WTC11 (cell line): ENCODE measurements around the gene SLC22A31. TPM values are rescaled to one million over a fixed set of nuclear protein-coding genes. Genes with fewer than 3 reads are reported as not detected.

ENCODE experiments used
- ATAC-seq: fragments of 200-7000 bp; cut with Tn5 transposase; 2 replicates; pipeline ENCODE4 v1.10.0; 2021; ENCODE audit warnings: mild to moderate bottlenecking, moderate library complexity
- CTCF ChIA-PET: fragments of 300-600 bp; sonication (Branson Sonifier 250); formaldehyde crosslinking; loops from one replicate; lab custom pipeline; 2021; ENCODE audit warnings: antibody characterized with exemption; lab: Charles Lee
- POLR2A ChIA-PET: fragments of 350-600 bp; sonication (Branson Sonifier 250); formaldehyde crosslinking; loops from one replicate; lab custom pipeline; 2021; ENCODE audit warnings: antibody characterized with exemption; lab: Charles Lee
- DNase-seq: peaks from one replicate; pipeline ENCODE4 v3.0.0; 2021; ENCODE audit warnings: low spot score
- H3K27ac Mint-ChIP-seq: 2 replicates; pipeline ENCODE4 v1.8.0; 2021; ENCODE audit warnings: mixed read lengths
- H3K27me3 Mint-ChIP-seq: 2 replicates; pipeline ENCODE4 v1.8.0; 2021; ENCODE audit warnings: low read depth, mild to moderate bottlenecking, moderate library complexity, mixed read lengths
- H3K36me3 Mint-ChIP-seq: 2 replicates; pipeline ENCODE4 v1.8.0; 2021; ENCODE audit warnings: mixed read lengths
- H3K4me1 Mint-ChIP-seq: 2 replicates; pipeline ENCODE4 v1.8.0; 2022; ENCODE audit warnings: mixed read lengths
- H3K4me3 Mint-ChIP-seq: 2 replicates; pipeline ENCODE4 v1.8.0; 2021; ENCODE audit warnings: mild to moderate bottlenecking, moderate library complexity, mixed read lengths
- H3K9me3 Mint-ChIP-seq: 2 replicates; pipeline ENCODE4 v1.8.0; 2021; ENCODE audit warnings: mixed read lengths
- ESRRA ChIP-seq: sonication (generic); formaldehyde crosslinking; IDR thresholded peaks from 2 replicates; pipeline ENCODE4 v1.8.1; 2022; ENCODE audit warnings: mild to moderate bottlenecking, missing genetic modification reagents, borderline replicate concordance
- FOXJ3 ChIP-seq: sonication (generic); formaldehyde crosslinking; IDR thresholded peaks from 2 replicates; pipeline ENCODE4 v1.9.0; 2021; ENCODE audit warnings: missing genetic modification reagents, mild to moderate bottlenecking, borderline replicate concordance
- GRHL2 ChIP-seq: fragments of 250-450 bp; sonication (Bioruptor Pico); IDR thresholded peaks from 2 replicates; pipeline ENCODE4 v1.8.0; 2022; ENCODE audit warnings: mild to moderate bottlenecking, moderate library complexity; ENCODE audit not compliant: insufficient replicate concordance, severe bottlenecking
- IRF2 ChIP-seq: sonication (generic); formaldehyde crosslinking; IDR thresholded peaks from 2 replicates; pipeline ENCODE4 v1.8.0; 2022; ENCODE audit warnings: low read depth, missing genetic modification reagents, borderline replicate concordance
- MYBL2 ChIP-seq: sonication (generic); formaldehyde crosslinking; IDR thresholded peaks from 2 replicates; pipeline ENCODE4 v1.8.1; 2023; ENCODE audit warnings: mild to moderate bottlenecking, moderate library complexity, missing genetic modification reagents
- NFATC4 ChIP-seq: fragments of 250-450 bp; sonication (Bioruptor Pico); IDR thresholded peaks from 2 replicates; pipeline ENCODE4 v1.9.0; 2021; ENCODE audit warnings: mild to moderate bottlenecking
- OVOL2 ChIP-seq: fragments of 250-450 bp; sonication (Bioruptor Pico); IDR thresholded peaks from 2 replicates; pipeline ENCODE4 v1.9.0; 2021; ENCODE audit warnings: mild to moderate bottlenecking, borderline replicate concordance
- PRRX2 ChIP-seq: fragments of 250-450 bp; sonication (Bioruptor Pico); IDR thresholded peaks from 2 replicates; pipeline ENCODE4 v1.8.0; 2021; ENCODE audit warnings: mild to moderate bottlenecking
- SMAD3 ChIP-seq: sonication (generic); formaldehyde crosslinking; IDR thresholded peaks from 2 replicates; pipeline ENCODE4 v1.8.0; 2022; ENCODE audit warnings: missing genetic modification reagents, mild to moderate bottlenecking, borderline replicate concordance
- SP1 ChIP-seq: sonication (generic); formaldehyde crosslinking; conservative IDR thresholded peaks from 2 replicates; pipeline ENCODE4 v1.8.1; 2022; ENCODE audit warnings: missing genetic modification reagents
- ZNF121 ChIP-seq: sonication (generic); formaldehyde crosslinking; IDR thresholded peaks from 2 replicates; pipeline ENCODE4 v1.8.0; 2023; ENCODE audit warnings: missing genetic modification reagents
- ZNF138 ChIP-seq: sonication (generic); formaldehyde crosslinking; conservative IDR thresholded peaks from 2 replicates; pipeline ENCODE4 v1.8.1; 2022; ENCODE audit warnings: mild to moderate bottlenecking, moderate library complexity, missing genetic modification reagents
- ZNF317 ChIP-seq: sonication (generic); formaldehyde crosslinking; IDR thresholded peaks from 2 replicates; pipeline ENCODE4 v1.8.1; 2023; ENCODE audit warnings: low read depth, mild to moderate bottlenecking, moderate library complexity, missing genetic modification reagents, borderline replicate concordance
- total RNA-seq: library from RNA; stranded (reverse); gene quantifications from 3 replicates; pipeline ENCODE4 v1.2.3, GENCODE V29; 2021
- TF ChIP-seq, protein P1 (sequence below): fragments of 200-600 bp; IDR thresholded peaks from 2 replicates; pipeline ENCODE4 v1.8.0; 2022; ENCODE audit warnings: antibody characterized with exemption
- TF ChIP-seq, protein P2 (sequence below): sonication (generic); formaldehyde crosslinking; IDR thresholded peaks from 2 replicates; pipeline ENCODE4 v1.8.1; 2023; ENCODE audit warnings: mild to moderate bottlenecking, missing genetic modification reagents, borderline replicate concordance
- TF ChIP-seq, protein P3 (sequence below): fragments of 250-450 bp; sonication (Bioruptor Pico); conservative IDR thresholded peaks from 2 replicates; pipeline ENCODE4 v1.9.0; 2021; ENCODE audit warnings: mild to moderate bottlenecking
- TF ChIP-seq, protein P4 (sequence below): sonication (generic); formaldehyde crosslinking; IDR thresholded peaks from 2 replicates; pipeline ENCODE4 v1.8.1; 2022; ENCODE audit warnings: mild to moderate bottlenecking, missing genetic modification reagents, moderate library complexity, borderline replicate concordance
- TF ChIP-seq, protein P5 (sequence below): sonication (generic); formaldehyde crosslinking; IDR thresholded peaks from 2 replicates; pipeline ENCODE4 v1.8.1; 2022; ENCODE audit warnings: mild to moderate bottlenecking, moderate library complexity, missing genetic modification reagents
- TF ChIP-seq, protein P6 (sequence below): sonication (generic); formaldehyde crosslinking; IDR thresholded peaks from 2 replicates; pipeline ENCODE4 v1.8.1; 2023; ENCODE audit warnings: mild to moderate bottlenecking, missing genetic modification reagents

The SLC22A31 gene
- total RNA-seq, 1 experiment from 2014 or later: 12.1 TPM

DNA sequence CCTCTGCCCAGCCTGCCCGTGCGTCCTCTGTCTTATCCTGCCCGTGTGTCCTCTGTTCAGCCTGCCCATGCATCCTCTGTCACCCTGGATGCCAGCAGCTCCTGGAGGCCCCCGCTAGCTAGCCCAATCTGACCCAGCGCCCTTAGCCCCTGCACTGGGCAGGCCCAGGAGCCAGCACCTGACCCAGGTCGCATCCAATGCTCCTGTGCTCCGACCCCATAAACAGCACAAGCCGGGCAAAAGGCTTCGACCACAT lies 15.7 kb downstream of the SLC22A31 start (continued):
- TF ChIP-seq, protein P1, sequence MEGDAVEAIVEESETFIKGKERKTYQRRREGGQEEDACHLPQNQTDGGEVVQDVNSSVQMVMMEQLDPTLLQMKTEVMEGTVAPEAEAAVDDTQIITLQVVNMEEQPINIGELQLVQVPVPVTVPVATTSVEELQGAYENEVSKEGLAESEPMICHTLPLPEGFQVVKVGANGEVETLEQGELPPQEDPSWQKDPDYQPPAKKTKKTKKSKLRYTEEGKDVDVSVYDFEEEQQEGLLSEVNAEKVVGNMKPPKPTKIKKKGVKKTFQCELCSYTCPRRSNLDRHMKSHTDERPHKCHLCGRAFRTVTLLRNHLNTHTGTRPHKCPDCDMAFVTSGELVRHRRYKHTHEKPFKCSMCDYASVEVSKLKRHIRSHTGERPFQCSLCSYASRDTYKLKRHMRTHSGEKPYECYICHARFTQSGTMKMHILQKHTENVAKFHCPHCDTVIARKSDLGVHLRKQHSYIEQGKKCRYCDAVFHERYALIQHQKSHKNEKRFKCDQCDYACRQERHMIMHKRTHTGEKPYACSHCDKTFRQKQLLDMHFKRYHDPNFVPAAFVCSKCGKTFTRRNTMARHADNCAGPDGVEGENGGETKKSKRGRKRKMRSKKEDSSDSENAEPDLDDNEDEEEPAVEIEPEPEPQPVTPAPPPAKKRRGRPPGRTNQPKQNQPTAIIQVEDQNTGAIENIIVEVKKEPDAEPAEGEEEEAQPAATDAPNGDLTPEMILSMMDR: no peak
- no peak for TF ChIP-seq SP1 (CRISPR knock-in tag)
- TF ChIP-seq GRHL2: no peak
- TF ChIP-seq, protein P2, sequence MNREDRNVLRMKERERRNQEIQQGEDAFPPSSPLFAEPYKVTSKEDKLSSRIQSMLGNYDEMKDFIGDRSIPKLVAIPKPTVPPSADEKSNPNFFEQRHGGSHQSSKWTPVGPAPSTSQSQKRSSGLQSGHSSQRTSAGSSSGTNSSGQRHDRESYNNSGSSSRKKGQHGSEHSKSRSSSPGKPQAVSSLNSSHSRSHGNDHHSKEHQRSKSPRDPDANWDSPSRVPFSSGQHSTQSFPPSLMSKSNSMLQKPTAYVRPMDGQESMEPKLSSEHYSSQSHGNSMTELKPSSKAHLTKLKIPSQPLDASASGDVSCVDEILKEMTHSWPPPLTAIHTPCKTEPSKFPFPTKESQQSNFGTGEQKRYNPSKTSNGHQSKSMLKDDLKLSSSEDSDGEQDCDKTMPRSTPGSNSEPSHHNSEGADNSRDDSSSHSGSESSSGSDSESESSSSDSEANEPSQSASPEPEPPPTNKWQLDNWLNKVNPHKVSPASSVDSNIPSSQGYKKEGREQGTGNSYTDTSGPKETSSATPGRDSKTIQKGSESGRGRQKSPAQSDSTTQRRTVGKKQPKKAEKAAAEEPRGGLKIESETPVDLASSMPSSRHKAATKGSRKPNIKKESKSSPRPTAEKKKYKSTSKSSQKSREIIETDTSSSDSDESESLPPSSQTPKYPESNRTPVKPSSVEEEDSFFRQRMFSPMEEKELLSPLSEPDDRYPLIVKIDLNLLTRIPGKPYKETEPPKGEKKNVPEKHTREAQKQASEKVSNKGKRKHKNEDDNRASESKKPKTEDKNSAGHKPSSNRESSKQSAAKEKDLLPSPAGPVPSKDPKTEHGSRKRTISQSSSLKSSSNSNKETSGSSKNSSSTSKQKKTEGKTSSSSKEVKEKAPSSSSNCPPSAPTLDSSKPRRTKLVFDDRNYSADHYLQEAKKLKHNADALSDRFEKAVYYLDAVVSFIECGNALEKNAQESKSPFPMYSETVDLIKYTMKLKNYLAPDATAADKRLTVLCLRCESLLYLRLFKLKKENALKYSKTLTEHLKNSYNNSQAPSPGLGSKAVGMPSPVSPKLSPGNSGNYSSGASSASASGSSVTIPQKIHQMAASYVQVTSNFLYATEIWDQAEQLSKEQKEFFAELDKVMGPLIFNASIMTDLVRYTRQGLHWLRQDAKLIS: no peak
- no peak for TF ChIP-seq IRF2 (CRISPR knock-in tag)
- TF ChIP-seq MYBL2 (CRISPR knock-in tag): no peak
- no peak for TF ChIP-seq ZNF317
- TF ChIP-seq SMAD3 (CRISPR knock-in tag): no peak
- TF ChIP-seq NFATC4: no peak
- no peak for TF ChIP-seq OVOL2

DNA sequence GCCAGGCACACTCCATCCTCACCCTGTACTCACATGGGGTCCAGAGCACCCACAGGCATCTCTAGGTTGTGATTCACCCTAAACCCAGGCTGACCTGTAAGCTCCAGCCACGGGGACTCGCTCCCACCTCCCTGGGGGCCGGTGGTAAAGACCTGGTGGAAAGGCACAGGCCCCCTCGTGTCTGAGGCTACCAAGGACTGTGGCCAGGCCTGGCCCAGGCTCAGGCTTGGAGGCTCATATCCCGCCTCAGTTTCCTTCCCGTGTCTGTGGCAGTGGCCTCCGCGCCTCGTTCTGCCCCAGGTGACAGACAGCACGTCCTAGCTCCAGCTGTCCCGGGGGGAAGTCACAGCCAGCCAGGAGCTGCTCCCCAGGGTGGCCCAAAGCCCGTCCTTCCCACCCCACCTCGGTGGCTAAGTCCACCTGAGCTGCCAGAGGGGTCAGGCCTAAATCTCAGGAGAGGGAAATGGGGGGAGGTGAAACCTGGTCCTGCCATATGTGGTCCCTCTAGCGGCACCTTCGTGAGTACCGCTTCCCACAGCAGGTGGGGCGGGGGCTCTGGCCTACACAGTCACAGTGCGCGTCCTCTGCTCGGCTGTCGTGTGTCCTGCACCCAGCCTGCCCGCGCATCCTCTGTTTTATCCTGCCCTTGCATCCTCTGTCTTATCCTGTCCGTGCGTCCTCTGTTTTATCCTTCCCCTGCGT lies 16.2 kb downstream of the SLC22A31 start:
- H3K4me3 Mint-ChIP-seq: no peak overlapping the region
- TF ChIP-seq ZNF138 (no peak), ZNF121 (CRISPR knock-in tag) (no peak), IRF2 (CRISPR knock-in tag) (no peak)
- TF ChIP-seq, protein P3, sequence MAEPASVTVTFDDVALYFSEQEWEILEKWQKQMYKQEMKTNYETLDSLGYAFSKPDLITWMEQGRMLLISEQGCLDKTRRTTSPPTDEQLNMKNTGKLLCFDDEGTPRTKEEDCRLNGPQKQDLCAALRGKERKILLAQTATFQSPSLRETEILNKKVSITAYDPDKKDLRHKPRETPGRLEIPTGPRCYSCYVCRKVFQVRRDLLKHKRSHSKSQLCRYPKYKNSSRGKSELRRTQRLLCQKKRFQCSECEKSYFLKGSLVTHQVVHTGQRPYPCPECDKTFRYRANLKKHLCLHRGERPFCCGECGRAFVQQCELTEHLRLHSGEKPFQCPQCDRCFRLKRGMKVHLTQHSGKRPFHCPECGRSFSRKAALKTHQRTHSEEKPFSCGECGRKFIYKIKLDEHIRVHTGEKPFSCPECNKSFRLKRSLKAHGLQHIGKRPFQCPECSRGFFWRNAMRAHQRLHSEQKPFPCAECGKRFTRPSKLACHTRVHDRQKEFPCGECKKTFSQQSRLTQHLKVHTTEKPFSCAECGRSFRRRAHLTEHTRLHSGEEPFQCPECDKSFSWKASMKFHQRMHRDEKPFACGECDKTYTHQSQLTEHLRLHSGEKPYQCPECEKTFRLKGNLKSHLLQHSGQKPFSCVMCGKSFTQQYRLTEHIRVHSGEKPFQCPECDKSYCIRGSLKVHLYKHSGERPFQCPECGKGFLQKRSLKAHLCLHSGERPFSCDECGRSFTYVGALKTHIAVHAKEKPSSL (CRISPR knock-in tag): no peak
- TF ChIP-seq, protein P4, sequence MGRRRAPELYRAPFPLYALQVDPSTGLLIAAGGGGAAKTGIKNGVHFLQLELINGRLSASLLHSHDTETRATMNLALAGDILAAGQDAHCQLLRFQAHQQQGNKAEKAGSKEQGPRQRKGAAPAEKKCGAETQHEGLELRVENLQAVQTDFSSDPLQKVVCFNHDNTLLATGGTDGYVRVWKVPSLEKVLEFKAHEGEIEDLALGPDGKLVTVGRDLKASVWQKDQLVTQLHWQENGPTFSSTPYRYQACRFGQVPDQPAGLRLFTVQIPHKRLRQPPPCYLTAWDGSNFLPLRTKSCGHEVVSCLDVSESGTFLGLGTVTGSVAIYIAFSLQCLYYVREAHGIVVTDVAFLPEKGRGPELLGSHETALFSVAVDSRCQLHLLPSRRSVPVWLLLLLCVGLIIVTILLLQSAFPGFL (CRISPR knock-in tag): no peak
- H3K36me3 Mint-ChIP-seq: no peaks in the 10 kb centered on the region
- no peaks in the 10 kb centered on the region for H3K4me1 Mint-ChIP-seq
- ATAC-seq (no peak; the same call in 1 of the 2 replicates), DNase-seq (no peak)
- ChIA-PET CTCF (interaction anchor here (2.9 to 3.1 kb wide), 2 partner anchors 10 to 17 kb away, joined by 9 to 12 read pairs; no protein-coding TSS in a partner anchor), POLR2A (no interaction called here)
- no peaks in the 10 kb centered on the region for H3K9me3 Mint-ChIP-seq
- peaks cover 2% of the 10 kb centered on the region; the same call in 1 of the 2 replicates for H3K27me3 Mint-ChIP-seq
- H3K27ac Mint-ChIP-seq: no peak overlapping the region; the same call in 1 of the 2 replicates

DNA sequence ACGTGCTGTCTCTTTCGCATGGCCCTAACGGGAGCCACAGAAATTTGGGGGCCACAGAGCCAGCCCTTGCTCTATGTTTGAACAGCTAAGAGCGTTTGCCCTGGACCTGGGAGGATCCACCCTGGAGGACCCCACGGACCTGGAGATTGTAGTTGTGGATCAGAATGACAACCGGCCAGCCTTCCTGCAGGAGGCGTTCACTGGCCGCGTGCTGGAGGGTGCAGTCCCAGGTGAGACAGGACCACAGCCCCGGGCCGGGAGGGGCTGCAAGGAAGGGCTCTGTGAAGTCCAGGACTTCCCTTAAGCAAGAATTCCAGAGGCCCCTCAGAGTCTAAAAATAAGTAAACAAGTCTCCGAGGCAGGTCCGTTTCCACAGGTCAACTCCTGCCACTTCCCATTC lies 16.9 kb downstream of the SLC22A31 start:
- ATAC-seq: peak; percentile 15; the same call in 1 of the 2 replicates
- Mint-ChIP-seq H3K36me3 (no peaks in the 10 kb centered on the region), H3K4me3 (no peak overlapping the region), H3K27ac (no peak overlapping the region), H3K27me3 (peaks cover 2% of the 10 kb centered on the region; the same call in 1 of the 2 replicates), H3K4me1 (no peaks in the 10 kb centered on the region), H3K9me3 (no peaks in the 10 kb centered on the region)
- ChIA-PET POLR2A (no interaction called here), CTCF (interaction anchor here (1.1 to 3.1 kb wide), 3 partner anchors 9 to 368 kb away, joined by 3 to 12 read pairs (median 9); no protein-coding TSS in a partner anchor)
- no peak for DNase-seq
- no peak for TF ChIP-seq ESRRA (CRISPR knock-in tag)
- TF ChIP-seq GRHL2: no peak
- TF ChIP-seq, protein P5, sequence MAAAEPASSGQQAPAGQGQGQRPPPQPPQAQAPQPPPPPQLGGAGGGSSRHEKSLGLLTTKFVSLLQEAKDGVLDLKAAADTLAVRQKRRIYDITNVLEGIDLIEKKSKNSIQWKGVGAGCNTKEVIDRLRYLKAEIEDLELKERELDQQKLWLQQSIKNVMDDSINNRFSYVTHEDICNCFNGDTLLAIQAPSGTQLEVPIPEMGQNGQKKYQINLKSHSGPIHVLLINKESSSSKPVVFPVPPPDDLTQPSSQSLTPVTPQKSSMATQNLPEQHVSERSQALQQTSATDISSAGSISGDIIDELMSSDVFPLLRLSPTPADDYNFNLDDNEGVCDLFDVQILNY: no peak
- TF ChIP-seq FOXJ3: no peak
- no peak for TF ChIP-seq PRRX2 (CRISPR knock-in tag)
- TF ChIP-seq, protein P3 (CRISPR knock-in tag): no peak
- TF ChIP-seq, protein P6, sequence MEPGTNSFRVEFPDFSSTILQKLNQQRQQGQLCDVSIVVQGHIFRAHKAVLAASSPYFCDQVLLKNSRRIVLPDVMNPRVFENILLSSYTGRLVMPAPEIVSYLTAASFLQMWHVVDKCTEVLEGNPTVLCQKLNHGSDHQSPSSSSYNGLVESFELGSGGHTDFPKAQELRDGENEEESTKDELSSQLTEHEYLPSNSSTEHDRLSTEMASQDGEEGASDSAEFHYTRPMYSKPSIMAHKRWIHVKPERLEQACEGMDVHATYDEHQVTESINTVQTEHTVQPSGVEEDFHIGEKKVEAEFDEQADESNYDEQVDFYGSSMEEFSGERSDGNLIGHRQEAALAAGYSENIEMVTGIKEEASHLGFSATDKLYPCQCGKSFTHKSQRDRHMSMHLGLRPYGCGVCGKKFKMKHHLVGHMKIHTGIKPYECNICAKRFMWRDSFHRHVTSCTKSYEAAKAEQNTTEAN: no peak
